GM20431 (cell line): Measurements from ENCODE around the gene RHCG.

Experiments
- in situ Hi-C: fragments of 300-500 bp; cut with MseI, MboI; formaldehyde crosslinking; loops from one replicate; pipeline ENCODE4 v1.15.0; 2020; ENCODE audit warnings: low sequenced_read_pairs; ENCODE audit not compliant: unreplicated experiment

Gene RHCG

DNA sequence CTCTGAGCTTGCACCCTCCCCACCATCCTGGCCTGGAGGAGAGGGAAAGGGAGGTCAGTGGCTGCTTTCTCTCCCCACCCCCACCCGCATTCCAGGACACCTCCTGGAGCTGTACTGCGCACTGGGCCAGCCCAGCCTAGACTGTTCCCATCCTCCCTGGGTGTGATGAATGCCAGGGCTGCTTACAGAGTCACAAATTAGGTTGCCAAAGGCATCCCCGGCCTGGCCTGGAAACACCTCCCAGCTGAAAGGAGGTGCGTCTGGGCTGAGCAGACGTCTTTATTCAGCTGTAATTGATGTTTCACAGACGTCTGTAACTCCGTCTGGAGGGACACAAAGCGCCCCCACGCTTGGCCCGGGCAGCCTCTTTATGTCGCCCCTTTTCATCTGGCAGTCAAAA lies 47.6 kb downstream of the RHCG start:
- in situ Hi-C loops = no loop called here

DNA sequence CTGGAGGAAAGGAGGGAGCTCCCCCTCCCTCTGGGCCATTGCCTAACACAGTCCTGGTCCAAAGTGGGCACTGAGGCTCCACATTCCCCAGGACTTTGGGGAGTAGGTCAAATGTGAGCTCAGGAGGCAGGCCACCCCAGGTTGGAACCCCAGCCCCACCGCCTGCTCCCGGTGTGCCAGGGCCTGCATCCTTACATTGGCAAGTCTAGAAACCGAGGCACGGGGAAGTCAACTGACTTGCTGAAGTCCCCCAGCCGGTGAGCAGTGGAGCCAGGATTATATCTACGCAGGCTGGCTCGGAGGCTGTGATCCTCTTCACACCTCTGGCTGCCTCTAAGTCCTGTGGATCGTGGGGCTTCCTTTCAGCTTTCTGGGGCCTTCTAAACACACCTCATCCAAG lies 48.7 kb downstream of the RHCG start:
- in situ Hi-C loops = no loop called here

DNA sequence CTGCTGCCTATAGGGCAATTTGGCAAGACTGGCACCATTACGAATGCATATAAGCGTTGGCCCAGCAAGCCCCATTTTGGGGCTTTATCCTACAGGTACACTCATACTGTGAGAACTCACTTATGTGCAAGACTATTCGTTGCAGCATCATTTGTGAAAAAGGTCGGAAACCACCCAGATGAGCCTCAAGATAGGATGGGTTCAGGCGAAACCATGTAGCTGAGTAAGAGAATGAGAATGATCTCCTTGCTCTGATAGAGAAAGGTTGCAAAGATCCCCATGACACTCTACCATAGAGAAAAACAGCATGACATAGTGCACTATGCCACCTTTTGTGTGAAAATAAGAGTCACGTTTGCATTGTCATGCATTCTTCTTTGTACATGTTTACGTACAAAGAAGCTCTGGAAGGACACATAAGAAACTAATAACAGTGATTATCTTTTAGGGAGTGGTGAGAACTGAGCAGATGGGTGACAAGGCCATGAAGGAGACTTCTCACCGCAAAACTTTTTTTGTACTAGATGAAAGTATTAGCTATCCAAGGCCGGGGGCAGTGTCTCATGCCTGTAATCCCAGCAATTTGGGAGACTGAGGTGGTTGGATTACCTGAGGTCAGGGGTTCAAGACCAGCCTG lies 50.0 kb downstream of the RHCG start:
- in situ Hi-C loops = no loop called here

- in situ Hi-C loops = no loop called here
Measured at GRCh38 chr15:89445518-89445917, 50.9 kb downstream of the RHCG start.

GRCh38 chr15:89444241-89445225 lies 51.9 kb downstream of the RHCG start:
- in situ Hi-C loops = no loop called here

- in situ Hi-C loops = no loop called here
Measured at GRCh38 chr15:89443581-89443980, 52.8 kb downstream of the RHCG start.

GRCh38 chr15:89442671-89443307 lies 53.6 kb downstream of the RHCG start:
- in situ Hi-C loops = no loop called here

GRCh38 chr15:89442155-89442554 lies 54.2 kb downstream of the RHCG start:
- in situ Hi-C loops = no loop called here

DNA sequence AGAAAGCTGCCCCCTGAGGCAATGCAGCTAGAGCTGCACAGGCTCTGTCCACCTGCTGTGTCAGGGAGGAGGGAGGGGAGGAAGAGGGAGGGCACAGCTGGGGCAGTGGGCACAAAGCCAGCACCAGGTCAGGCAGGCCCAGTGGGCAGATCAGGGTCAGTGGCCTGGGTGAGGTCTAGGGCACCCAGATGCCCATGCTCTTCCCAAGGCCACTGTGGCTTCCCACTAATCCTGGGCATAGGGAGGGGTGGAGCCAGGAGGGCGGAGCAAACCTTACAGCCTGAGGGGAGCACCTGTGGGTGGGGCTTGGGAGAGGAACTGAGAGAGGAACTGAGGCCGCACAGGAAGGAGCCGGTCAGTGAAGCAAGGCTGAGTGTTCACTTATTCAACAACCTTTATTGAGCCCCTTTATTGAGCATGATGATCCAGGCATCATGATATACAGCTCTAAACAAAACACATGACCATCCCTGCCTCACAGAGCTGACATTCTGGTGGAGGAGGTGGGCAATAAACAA lies 55.0 kb downstream of the RHCG start:
- in situ Hi-C loops = no loop called here

DNA sequence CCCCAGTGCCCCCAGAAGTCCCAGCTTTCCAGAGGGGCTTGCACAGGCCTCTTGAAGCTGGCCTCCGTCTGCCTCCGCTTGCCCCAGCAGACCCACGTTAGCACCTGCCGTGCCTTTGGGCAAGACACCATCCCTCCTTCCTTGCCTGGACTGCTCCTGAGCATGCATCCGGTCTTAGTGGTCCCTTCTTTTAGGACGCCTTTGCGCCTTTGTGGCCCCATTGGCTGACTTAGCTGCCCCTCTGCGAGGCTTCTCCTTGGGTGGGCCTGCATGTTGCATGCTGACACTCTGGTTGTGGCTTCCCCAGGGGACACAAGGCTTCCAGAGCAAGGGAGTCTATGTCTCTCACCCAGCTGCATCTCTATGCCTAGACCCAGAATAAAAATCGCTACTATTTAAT lies 56.6 kb downstream of the RHCG start:
- in situ Hi-C loops = no loop called here

- in situ Hi-C loops = no loop called here
Measured at GRCh38 chr15:89436560-89437311, 59.6 kb downstream of the RHCG start.

DNA sequence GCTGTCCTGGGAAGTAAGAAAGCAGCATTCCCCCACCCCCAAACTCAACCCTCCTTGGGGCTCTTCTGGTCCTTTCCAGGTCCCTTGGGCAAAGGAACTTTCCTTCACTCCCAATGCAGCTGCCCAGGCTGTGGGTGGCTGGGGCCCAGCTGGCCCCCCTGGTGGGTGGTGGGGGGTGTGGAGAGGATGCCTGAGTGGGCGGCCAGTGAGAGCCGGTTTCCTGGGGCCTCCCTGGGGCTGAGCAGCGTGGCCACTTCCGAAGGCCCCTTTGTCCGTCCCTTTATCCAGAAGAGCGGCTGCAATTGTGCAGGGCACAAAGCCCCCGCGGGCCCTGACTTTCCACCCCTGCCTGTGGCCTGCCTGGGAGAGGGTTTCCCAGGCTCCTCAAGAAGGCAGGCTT lies 61.0 kb downstream of the RHCG start:
- in situ Hi-C loops = no loop called here

DNA sequence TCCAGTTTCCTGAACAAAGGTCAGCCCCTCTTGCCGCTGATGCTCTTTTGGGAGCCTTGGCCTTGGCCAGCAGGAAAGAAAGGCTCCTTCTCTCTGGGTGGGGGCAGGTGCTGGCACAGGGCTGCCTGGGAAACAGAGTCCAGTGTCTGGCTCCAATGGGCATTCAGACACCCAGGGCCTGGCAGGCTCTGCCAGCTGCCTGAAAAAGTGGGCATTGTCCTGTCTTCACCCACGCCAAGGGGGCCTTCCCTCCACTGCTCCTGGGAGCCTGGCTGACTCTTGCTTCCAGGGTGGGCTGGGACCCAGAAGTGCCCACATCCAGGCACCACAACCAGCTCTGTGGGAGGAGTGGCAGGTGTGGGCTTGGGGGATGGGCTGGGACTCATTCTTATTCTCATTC lies 62.7 kb downstream of the RHCG start:
- in situ Hi-C loops = no loop called here

- in situ Hi-C loops = no loop called here
Measured at GRCh38 chr15:89430530-89431341, 65.6 kb downstream of the RHCG start.

DNA sequence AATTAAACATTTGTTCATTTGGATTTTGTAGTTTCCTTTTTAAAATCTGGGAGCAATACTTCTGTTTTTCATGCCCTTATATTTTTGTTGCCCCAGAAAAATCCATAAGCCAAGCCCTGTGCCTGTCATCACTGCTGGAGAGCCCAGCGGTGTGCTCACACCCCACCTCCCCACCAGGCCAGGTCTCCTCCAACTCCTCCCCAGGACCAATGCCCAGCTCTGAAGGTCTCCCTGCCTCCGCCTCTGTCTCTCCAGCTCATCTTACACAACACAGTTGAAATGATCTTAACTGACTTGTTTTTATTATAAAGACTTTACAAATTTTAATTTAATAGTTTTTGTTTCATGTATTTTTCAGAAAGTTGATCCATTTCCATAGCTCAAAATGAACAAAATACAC lies 66.4 kb downstream of the RHCG start:
- in situ Hi-C loops = loop anchor here (10.0 kb wide), 1 partner anchor 65 kb away; no protein-coding TSS in a partner anchor

DNA sequence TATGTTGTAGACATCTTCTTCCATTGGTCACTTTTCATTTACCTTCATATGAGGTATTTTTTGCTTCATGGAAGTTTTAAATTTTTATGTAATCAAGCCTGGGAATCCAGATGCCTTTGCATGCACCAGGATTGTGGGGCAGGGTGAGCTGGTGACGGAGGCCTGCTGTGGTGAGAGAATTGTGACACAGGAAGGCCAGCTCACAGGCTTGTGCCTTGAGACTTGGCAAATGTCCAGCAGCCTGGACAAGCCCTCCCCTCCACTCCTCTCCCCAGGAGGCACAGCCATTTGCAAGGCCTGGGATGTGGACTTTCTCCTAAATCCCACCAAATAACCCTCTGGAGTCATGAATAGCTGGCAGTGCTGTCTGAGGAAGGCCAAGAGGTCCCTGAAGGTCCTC lies 67.4 kb downstream of the RHCG start:
- in situ Hi-C loops = loop anchor here (10.0 kb wide), 1 partner anchor 64 kb away; no protein-coding TSS in a partner anchor

DNA sequence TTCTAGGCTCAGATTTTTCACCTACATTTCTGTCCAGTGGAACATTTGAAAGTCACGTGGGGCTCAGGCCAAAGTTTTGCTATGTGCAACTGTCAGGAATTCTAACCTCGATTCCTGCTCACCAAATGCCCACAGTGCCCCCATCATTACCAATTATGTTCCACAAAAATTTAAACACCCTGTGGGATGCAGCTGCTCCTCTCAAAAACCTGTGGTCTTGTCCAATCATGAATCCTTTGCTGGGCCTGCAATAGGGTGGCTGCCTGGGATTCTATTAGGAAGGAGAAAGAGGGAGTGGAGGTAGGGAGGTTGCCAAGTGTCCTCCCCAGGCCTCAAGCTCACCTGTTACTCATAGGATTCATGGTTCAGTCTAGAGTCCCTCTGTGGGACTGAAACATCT lies 68.1 kb downstream of the RHCG start:
- in situ Hi-C loops = loop anchor here (10.0 kb wide), 1 partner anchor 63 kb away; no protein-coding TSS in a partner anchor

DNA sequence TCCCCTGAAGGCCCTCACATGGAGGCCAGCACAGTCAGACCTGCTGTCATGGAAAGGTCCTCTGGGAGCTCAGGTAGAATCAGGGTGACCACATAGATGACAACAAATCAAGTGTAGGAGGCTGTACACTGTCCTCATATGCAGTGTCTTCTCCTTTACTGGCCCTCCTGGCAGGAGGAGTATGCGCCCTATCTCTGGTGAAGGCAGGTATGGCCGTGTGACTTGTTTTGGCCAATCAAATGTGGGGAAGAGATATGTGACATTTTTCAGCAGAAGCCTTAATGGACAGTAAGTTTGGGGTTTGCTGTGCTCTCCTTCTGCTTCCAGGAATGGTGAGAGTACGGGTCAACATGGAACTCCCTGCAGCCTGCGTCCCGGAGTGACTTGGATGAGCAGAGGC lies 69.9 kb downstream of the RHCG start:
- in situ Hi-C loops = loop anchor here (10.0 kb wide), 1 partner anchor 62 kb away; no protein-coding TSS in a partner anchor

GRCh38 chr15:89423981-89424380 lies 72.4 kb downstream of the RHCG start:
- in situ Hi-C loops = loop anchor here (10.0 kb wide), 1 partner anchor 59 kb away; no protein-coding TSS in a partner anchor
